AG20443 (cell line): ENCODE measurements around the gene PLPP2.
A peak's percentile ranks its signal among the peaks of the same experiment; 100 is the strongest.

Experiments used
- DNase-seq: peaks from one replicate; pipeline ENCODE4 v3.0.0; 2012; ENCODE audit warnings: low spot score, mixed read lengths

Gene PLPP2

DNA sequence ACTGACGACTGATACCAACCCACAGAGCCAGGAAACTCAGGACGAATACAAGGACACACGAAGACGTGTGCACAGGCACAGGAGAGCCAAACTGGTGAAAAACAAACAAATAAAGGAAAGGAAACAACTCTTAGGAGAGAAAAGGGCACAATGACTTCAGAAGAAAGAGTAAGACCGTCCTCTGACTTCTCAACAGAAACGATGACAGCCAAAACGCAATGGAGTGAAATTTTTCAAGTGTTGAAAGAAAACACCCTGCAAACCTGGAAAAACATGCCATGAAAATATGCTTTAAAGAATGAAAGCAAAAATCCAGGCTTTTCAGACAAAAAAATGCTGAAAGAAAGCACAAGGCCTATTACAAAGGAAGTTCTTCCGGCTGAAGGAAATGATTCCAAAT is 24.6 kb upstream of the PLPP2 start:
- no peak for DNase-seq

DNA sequence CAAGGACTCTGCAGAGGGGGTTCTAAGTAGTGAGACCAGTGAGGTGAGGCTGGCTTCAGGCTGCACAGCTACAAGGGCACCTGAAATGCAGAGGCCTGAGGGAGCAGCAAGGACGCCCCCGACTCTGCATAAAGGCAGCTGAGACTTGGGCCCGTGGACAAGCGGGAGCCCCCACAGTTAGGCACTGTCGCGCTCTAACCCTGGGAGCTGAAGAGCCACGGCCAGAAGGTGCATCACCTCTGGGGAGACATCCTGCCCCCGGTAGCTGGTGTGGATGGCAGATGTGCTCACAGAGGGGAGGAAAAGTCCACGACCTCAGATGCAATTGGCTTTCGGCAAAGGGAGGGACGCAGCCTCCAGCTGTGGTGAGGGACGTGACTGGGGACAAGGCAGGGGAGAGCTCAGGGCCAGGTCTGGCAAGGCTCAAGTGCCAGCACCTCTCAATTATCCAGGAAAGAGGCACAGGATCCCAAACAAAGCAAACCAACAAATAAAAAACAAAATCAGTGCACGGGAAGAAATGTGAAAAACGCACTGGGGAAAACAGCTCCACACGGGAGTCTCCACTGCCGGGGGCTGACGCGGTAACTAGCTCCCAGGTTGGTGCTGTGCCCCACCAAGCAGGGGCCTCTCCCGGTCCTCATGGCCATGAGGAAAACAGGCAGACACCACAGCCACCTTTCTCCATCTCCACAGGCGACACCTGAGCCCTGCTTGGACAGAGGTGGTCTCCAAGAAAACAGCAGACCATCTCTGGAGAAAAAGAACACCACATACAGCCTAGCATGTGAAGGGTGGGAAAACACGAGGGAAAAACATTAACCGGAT is 23.0 kb upstream of the PLPP2 start:
- DNase-seq: no peak

DNA sequence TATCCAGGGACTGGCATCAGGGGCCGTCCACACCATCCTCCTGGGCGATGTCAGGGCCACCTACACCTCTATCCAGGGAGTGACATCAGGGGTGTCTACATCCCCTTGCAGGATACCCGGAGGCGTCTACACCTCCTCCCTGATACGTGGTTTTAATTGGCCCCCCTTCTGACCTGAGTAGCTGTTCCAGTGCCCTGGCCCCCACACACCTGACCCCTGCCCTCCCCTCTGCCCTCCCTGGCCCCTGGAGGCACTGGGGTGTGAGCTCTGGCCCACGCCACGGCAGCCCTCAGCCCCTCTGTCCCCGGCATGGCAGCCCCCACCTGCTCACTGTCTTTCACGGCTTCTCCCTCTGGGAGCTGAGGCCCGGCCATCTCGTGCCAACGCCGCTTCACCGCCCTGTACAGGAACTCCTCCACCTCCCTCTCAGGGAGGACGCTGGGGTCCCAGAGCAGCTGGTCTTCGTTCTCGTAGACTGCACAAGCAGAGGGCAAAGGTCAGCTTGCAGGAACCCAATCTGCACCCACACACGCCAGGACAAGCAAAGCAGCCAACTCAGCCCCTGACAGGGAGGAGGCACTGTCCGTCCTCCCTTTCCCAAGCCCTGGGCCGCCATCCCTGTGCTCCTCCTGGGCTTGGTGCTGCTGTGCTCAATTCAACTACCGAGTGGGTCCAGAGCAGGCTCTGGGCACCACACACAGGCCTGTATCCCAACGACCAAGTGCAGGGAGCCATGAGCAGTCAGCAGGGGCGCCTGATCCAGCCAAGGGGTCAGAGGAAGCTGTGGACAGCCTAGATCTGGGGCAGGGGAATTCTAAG is 22.2 kb upstream of the PLPP2 start:
- no peak for DNase-seq

DNA sequence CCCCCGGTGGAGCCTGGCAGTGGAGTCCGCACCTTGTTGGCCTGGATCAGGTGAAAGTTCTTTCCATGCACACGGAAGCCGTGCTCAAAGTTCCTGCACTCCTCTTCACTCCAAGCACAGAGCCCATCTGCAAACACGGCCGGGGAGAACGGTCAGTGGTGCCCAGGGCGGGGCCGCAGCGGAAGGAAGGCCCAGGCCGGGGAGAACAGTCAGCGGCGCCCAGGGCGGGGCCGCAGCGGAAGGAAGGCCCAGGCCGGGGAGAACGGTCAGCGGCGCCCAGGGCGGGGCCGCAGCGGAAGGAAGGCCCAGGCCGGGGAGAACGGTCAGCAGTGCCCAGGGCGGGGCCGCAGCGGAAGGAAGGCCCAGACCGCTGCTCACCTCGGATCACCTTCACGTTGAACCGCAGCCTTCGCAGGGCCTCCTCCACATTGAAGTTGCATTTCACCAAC is 20.6 kb upstream of the PLPP2 start:
- DNase-seq: no peak

DNA sequence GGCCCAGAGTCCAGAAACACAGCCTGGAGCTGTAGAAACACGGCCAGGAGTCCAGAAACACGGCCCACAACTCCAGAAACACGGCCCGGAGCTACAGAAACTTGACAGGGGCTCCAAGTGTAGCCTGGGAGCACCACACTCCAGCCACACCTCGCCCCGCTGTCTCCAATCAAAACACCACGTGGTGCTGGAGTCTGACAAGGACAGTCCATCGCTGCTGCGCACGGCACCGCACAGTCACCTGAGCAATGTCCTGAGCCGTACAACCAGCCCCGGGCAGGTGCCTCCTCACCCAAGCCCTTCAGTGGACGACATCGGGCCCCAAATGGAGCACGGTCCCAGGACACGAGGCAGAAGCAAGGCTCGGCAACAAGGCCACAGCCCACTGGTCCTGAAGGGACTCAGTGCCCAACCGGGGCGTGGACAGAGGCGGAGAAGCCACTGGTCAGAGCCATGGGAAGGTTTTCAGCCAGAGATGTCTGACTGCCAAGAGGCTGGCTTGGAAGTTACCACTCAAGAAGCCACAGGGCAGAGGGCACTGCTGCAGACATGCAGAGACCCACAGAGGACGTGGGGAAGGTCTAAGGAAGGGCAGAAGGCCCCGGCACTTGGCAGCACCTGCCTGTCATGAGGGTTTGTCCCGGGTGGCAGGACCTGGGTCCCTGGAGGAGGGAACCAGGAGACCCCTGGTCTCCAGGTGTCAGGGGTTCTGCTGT is 19.7 kb upstream of the PLPP2 start:
- no peak for DNase-seq

DNA sequence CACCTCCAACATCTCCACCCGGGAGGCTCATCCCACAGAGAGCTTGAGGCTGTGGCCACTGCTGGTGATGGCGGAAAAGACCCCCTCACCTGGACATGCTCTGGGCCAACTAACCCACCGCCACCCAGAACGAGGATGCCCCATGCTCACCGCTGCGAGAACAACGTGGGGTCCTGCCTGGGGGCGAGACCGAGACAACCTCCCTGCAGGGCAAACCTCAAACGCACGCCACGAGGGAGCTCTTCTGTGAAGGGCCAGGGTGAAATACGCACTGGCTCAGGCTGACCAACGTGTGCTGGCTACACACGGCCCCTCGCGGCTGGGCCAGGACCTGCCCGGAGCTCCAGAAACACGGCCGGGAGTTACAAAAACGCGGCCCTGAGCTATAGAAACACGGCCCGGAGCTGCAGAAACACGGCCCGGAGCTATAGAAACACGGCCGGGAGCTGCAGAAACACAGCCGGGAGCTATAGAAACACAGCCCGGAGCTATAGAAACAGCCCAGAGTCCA is 19.0 kb upstream of the PLPP2 start:
- no peak for DNase-seq

DNA sequence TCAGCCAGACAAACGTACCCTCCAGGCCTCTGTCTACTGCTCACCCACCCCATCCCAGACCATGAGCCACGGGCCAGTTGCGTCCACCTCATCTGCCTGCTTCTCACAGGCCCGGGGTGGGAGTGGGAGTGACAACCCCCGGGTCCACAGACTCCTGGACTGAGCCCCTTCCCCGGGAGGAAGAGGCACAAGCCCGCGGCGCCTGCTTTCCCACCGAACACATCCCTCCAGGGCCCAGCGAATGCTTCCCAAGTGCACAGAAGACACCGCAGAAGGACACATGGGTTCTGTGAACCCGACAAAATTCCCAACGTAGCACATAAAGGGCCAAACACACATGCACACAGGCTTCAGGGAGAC is 18.0 kb upstream of the PLPP2 start:
- DNase-seq: no peak

DNA sequence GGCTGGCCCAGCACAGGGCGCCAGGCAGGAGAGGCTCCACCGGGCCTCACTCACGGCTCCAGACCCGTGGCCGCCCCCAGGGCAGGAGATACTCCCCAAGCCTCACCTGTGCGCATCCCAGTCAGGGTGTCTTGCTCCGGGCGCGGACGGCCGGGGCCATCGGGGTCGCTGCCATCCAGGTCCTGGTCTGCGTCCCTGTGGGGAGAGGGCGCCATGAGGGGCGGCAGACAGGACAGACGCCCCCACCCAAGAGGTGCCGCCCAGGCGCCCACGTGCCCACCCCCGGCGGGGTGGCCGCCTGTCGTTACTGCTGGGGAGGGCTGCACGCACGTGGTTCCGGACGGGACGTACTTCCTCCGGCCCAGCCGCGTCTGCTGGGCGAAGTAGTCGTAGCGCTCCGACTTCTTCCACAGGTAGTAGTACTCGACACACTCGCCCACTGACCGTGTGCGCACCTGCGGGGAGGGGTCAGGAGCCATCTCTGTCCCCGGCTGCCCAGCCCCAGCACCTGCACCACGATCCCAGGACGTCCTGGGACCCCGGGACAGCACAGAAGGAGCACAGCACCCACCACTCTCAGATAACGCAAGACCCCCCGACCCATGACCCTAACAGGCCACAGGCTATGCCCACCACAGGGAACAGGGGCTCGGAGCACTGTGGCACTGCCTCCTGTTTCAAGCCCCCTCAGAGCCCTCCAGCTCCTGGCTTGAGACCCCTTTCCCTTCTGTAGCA is 17.4 kb upstream of the PLPP2 start:
- DNase-seq: no peak

DNA sequence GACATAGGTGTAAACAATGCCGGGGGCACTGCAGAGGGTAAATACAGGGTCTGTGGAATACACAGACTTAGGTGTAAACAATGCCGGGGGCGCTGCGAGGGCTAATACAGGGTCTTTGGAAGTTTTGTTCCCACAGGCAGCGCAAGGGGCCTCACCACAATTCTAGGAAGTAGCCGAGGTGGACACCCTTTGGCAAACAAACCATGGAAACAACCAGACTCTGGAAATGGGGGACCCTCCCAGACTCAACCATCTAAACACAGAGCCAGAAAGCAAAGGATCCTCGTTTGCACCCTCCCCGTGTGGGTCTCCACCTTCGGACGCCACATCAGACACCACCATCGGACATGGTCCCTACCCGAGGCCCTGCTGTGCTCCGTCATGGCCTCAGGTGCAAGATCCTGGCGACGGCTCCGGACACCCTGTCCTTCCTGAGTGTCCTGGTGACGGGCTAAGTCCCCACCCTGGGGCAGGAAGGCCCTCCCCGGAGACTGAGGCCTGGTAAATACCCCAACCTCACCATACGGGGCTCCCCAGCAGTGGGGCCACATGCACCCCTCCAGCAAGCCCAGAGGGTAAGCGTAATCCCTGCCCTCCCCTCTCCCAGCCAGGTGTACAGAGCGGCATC is 16.7 kb upstream of the PLPP2 start:
- no peak for DNase-seq

DNA sequence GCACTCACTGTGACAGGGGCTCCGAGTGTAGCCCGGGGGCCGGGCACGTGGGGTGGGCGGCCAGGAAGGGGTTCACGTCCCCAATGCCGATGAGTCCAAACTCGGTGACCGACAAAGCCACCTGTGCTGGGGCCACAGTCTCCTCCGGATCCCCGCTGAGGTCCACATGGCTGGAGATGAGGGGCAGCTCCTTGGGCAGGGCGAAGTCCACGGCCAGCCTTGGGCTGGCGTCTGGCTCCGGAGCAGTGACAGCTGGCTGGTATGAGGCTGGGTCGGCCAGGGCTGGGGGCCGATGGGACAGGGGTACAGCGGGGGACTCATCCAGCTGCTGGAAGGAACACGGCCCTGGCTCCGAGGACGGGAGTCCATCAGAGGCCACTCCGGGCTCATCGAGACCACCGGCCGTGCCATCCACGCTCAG is 15.9 kb upstream of the PLPP2 start:
- no peak for DNase-seq

DNA sequence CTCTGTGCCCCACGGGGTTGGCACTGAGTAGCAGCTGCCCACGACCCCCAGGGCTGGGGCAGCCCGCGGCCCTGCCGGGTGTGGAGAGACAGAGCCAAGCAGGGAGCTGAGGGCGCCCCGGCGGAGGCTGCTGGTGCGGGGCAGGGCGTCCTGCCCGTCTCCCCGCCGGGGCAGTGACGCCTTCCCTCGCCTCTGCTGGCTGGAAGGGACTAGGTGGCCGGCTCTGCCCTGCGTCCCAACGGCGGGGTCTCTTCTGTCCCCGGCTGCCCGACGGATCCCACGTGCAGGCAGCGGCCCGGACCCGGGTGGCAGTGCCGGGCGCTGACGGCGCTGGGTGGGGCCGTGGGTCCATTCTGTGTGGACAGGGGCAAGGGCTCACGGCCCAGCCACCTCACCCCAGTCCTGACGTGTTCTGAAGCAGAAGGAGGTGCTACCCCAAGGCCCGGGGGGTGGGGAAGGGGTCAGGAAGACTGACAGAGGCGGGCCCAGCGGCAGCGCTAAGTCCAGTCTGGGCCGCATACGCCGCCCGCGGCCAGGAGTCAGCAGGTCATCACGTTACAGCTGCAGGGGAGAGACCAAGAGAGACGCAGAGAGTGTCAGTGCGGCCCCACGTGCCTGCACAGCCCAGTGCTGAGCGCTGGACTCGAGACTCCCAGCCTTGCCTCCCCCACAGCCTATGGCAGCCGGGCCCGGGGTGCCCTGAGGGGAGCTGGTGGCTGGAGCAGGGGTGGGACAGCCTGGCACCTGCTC is 15.1 kb upstream of the PLPP2 start:
- no peak for DNase-seq

DNA sequence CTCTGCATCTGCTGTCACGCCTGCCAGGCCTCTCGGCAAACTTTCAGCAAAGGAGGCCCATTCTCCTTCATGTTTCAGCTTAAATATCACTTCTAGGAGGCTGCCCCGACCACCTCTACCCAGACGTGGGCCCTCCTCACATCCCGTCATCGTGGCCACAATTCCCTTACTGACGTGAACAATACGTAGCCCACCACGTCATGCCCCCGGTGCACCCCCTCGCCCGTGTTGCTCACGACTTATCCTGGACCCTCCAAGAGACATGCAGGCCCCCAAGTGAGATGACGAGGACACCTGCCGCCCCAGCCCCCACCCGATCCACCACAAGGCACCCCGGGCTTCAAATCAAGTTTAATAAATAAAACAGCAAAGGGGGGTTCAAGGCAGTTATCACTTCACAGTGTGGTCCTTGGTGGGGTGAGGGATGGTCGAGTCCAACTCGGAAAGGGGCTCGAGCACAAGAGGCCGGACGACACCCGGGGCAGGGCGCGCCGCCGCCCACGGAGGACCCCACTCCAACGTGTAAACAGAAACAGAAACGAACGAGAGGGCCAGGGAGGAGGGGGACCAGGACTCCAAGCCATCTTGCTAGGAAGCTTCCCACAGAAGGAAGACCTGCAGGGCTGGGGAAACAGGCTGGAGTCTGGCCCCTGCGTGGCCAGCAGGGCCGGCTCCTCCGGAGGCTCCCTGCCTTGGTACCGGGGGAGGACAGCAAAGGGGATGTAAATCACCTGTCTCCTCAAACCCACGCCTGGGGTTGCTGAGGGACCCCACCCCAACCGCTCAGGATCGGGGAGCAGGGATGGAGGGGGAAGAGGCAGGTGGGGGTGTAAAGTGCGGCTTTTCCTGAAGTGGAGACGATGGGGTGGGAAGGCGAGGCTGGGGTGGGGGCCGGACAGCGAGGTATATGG is 14.3 kb upstream of the PLPP2 start:
- no peak for DNase-seq

DNA sequence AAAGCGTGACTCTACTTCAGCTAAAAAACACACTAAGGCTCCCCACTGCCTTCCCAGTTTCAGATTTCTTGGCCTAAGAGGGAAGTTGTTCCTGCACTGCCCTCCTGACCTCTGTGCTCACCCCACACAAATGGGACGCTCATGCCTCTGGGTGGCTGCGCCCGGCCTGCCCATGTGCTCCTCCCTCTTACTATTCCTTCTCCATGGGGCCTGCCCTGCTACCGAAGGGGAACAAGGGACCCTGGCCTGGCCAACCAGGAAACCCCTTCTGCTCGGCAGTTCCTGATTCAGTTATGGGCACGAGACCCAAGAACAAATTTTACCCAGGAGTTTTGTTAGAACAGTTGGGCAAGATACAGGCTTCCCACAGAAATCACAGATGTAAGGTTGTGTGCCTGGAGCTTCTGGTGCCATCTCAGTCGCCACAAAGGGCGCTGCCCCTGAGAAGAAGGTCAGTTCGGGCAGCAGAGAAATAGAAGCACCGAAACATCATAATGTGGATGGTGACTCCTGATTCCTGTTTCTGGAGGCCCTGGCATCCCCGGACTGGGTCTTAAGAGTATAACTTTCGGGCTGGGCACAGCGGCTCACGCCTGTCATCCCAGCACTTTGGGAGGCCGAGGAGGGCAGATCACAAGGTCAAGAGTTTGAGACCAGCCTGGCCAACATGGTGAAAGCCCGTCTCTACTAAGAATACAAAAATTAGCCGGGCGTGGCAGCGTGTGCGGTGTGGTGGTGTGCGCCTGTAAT is 5.4 kb upstream of the PLPP2 start:
- DNase-seq: no peak

DNA sequence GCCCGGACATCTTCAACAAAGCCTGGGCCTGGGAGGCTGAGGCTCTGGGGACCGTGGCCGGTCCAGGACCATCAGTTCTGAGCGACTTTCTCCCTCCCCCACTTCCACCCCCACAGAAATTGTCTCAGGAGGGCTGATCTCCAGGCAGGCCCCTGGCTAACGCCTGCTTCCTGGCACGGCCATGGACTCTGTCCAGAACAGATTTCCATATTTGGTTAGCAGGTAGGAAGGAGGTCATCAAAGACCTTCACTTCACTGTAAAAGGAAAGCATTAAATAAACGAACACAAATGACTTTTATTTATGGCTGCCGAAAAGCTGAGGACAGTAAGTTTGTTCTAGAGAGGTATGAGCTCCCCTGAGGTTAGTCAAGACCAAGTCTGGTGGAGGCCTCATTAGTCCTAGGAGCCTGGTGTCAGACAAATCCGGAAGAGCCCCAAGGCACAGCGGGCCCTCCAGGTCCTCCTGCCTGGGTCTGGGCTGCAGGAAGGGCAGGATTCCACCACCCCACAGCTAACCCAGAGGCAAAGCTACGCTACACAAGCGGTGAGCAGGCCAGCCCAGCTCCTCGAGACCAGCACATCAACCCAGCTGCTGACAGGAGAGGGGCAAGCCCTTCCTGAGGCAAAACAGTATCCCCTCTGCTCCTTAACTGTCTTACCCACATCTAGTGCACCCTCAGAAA is 4.6 kb upstream of the PLPP2 start:
- DNase-seq: no peak

DNA sequence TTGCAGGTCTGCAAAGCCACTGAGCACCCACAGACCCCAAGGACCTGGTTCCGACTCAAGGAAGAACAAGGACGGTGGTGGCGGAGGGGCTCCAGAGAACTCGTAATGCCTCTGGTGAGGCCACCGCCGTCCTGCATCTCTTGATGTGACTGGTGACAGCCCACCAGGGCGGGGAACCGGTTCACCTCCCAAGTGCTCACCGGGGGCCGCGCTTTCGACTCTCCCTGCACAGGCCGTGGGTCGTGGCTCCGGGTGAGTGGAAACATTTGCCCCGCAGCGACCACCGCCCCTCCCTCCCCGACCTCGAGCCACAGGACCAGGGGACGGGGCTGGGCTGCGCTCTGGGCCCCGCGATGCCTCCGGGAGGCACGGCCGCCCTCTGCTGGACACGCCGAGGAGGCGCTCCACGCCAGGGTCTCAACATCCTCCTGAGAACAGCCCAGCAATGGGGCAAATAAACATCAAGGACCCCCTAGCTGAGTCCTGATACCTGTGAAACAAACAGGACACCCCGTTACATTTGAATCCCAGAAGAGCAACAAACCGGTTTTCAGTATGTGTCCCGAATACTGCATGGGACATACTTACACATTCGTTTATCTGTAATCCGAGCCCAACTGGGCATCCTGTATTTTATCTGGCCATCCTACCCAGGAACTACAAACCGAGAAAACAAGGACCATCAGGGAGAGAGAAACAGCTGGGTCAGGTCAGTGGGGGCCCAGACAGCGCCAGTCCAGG is 3.9 kb upstream of the PLPP2 start:
- DNase-seq: peak; percentile 85

DNA sequence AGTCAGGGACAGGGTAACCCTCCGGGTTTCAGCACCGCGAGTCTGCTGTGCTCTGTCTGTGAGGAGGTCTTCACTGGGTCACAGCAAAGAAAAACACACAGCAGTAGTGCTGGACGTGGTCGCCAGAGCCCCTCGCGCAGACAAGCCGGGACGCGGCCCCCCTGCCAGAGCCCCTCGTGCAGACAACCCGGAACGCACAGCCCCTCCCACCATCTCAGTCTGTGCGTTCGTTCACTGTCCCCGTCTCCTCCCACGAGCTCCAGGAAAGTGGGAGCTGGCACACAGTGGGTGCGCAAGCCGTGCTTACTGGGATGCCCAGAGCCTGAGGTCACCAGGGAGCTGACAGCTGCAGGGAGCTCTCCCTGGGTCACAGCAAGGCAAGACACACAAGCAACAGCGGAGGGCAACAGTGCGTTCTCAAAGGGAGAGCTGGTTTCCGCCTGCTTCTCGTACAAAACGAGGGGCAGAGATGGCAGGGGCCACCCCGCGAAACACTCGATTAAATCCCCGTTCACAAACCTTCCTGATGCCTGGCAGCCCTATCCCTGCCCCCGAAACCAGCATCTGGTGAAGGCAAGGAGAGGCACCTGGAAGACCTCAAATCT is 3.2 kb upstream of the PLPP2 start:
- DNase-seq: peak; percentile 62
